SH-SY5Y (cell line): ENCODE measurements around the gene FOSL2.
A peak's percentile ranks its signal among the peaks of the same experiment; 100 is the strongest.

Source experiments
- GATA2 ChIP-seq: IDR thresholded peaks from 2 replicates; pipeline ENCODE4 v1.6.1; 2011; ENCODE audit warnings: mild to moderate bottlenecking, low read depth, low read length
- GATA3 ChIP-seq: IDR thresholded peaks from 2 replicates; pipeline ENCODE4 v1.6.1; 2011; ENCODE audit warnings: low read depth, mild to moderate bottlenecking, low read length, moderate library complexity

FOSL2 gene

DNA sequence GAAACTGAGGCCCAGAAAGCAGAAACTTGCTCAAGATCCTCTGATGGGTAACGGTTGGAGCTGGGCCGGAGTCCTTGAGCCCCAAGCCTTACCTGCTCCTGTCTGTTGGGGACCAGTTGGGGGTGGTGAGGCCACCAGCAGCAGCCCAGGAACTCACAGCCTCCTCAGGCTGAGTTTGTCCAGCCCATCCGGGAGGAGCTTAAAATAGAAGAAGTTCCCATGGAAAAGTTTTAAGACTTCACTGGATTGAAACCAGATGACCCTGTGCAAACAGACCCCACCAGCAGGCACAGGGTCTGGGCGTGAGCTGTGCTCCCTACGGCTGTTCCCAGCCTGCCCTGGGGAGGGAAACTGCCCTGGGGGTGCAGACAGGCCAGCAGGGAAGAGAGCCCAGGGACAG lies 40.6 kb upstream of the FOSL2 start:
- TF ChIP-seq GATA3 (no peak), GATA2 (no peak)

DNA sequence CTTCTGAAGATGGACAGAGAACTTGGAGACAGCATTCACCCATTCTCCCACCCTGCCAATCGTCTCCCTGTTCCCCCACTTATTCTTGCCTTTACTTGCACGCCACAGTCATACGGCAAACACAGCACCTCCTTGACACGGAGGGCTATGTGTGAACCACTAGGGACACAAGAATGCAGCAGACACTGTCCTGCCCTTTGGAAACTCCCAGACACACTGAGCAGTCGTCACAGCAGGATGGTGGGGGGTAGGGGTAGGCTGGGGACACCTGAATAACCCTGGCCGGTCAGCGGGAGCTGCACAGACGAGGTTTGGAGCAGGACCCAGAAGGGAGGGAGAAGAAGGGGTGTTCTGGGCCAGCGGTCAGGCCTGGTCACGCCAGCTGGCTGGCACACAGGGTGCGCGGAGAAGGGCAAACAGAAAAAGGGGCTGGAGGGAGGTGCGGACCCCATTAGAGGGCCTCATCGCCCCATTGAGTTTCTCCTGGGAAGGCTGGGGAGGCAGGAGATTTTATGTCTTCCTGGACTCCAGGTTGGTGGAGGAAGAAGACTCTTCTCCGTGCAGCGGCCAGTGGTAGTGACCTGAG lies 40.0 kb upstream of the FOSL2 start:
- no peak for TF ChIP-seq GATA2
- no peak for TF ChIP-seq GATA3

- TF ChIP-seq GATA3 (no peak), GATA2 (no peak)
Measured at GRCh38 chr2:28354920-28355520, 37.6 kb upstream of the FOSL2 start.

DNA sequence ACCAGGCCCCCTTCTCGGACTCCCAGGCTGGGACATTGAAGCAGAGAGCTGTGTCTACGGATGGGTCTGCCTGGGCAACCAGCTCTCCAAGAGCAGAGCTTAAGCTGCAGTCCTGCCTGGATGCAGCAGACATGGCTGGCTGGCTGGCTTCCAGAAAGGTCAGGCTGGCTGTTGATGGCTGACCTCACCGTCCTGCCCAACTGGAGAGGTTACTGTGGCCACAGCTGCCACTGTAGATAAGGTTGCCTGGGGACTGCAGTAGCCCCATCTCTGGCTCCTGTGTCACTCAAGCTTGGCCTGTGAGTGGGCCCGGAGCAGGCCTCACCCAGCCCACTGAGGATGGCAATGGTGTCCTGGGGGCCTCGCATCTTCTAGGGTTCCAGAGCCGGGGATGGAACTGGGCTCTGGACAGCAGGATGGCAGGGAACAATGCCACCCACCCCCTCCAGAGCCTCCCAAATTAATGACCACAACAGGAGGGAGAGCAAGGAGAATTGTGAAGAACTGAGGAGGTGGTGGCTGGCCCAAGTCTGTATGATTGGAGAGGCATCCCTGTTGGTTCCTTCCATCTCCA lies 37.0 kb upstream of the FOSL2 start:
- peak; percentile 89 for TF ChIP-seq GATA2
- no peak for TF ChIP-seq GATA3

DNA sequence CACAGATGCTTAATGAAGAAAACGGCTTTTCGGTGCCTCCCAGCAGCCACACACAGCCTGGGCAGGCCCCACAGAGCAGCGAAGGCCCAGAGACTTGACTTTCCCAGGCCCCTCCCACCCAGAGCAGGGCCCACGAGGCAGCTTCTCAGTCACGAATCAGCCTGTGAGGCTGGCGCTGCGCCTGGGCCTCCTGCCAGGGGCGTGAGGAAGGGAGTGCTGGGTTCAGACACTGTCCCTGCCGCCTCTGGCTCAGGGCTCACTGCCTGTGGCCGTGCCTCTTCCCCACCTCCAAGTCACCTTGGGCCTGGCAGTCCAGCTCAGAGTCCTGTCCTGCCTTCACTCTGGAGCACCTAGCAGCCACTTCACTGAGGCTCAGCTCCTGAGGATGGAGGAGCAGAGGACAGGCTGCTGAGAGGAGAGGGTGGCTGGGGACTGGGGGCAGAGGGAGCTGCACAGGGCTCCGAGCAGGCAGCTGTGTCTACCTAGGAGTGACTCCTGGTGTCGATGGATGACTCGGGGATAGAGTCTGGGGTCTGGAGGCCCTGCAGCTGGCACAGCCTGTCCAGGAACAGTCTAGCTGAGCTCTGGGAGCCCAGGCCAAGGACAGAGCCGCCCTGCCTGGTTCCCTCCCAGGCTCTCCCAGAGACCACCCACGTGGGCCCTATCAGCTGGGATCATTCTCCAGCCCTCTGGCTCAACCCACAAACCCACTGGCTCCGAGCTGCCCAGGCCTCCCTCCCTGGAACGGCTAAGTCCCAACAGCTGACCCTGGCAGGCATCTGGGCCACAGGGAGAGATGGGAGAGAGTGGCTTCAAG lies 36.4 kb upstream of the FOSL2 start:
- no peak for TF ChIP-seq GATA3
- peak; percentile 34; the same call in 1 of the 2 replicates for TF ChIP-seq GATA2

DNA sequence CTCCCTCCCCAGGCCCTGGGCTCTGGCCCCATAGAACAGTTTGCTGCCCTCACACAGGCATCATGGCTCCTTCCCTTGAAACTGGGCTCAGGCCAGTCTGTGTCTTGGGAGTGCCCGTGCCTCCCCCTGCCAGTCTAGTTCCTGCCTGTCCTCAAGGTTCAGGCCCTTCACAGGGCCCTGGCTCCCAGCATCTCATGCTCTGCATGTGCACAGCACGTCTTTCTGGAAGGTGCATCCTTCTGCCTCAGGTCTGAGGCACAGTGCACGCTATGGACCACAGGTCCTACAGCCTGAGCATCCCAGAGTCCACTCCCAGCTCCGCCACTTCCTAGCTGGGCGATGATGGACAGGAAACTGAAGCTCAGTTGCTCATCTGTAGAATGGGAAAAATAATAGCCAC lies 35.6 kb upstream of the FOSL2 start:
- TF ChIP-seq GATA3 (no peak), GATA2 (no peak)

- TF ChIP-seq GATA2 (no peak), GATA3 (no peak)
Measured at GRCh38 chr2:28357948-28358667, 34.5 kb upstream of the FOSL2 start.

GRCh38 chr2:28358668-28359201 lies 33.9 kb upstream of the FOSL2 start:
- TF ChIP-seq GATA3: no peak
- no peak for TF ChIP-seq GATA2

DNA sequence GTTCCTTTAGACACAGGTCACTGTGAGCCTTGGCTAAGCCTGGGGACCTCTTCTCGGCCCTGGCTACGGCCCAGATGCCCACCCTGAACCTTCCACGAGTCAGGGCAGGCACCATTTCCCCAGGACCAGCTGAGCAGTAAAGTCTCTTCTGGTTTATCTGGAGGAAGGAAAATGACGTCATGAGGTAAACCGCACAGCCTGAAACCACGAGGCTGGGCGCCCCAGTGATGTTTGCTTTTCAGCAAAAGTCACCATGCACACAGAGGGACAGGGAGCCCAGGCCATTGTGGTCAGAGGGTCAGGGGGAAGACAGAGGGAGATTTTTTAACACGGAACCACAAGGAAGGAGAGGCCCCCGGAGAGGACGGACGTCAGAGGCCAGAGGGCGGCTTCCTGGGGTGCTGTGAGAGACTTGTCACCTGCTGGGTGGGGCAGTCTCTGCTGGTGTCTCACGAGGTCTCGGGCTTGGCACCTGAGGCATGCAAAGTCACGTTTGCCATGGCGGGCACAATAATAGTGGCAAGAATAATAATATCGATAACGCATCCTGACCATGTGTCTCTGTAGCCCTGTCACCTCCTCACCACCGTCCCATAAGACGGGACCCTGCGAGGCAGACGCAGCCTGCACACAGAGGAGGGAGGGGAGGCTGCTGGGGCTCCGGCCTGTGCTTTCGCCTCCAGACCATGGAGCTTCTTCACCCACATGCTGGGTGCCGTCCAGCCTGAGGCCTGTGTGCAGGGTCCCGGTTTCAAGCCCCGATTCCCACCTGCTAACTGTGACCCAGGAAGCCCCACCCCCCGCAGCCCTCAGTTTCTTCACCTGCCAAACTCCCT lies 33.2 kb upstream of the FOSL2 start:
- TF ChIP-seq GATA2 (no peak), GATA3 (no peak)

GRCh38 chr2:28360058-28360717 lies 32.5 kb upstream of the FOSL2 start:
- no peak for TF ChIP-seq GATA2
- no peak for TF ChIP-seq GATA3

DNA sequence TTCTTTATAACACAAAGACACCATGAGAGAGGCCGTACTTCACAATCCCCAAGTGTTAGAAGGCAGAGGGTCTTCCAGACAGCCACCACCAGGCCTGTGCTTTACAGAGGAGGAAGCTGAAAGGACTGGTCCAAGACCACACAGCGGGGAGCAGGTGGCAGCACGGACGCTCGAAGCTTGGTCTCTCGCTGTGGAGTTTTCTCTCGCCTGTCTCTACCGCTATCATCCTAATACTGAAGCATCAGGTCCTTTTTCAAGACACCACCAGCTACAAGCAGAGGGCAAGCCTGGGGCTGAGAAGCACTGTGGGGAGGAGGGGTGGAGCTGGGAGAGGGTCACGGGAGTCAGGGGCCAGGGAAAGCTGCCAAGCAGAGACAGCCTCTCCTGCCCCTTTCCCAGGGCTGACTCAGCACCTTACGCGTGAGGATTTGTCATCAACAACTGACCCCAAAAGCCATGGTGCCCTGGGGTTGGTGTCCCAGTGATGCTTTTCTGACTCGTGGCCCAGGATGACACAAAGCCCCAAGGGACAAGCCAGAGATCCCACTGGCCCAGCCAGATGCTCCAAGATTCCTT lies 31.9 kb upstream of the FOSL2 start:
- TF ChIP-seq GATA2: no peak
- TF ChIP-seq GATA3: no peak
